Measurements from ENCODE around the gene KRTAP5-1.

KRTAP5-1 gene

GRCh38 chr11:1544536-1544935, 40.5 kb downstream of the KRTAP5-1 start:
- Histone ChIP-seq H3K4me3 (replicated peaks; ENCODE audit: insufficient read depth, low read length) (no peak overlapping the region), H3K27me3 (ENCODE audit: insufficient read depth, poor library complexity, severe bottlenecking) (peaks cover 44% of the 10 kb centered on the region), H3K27ac (replicated peaks) (no peak overlapping the region)
- TF ChIP-seq SPI1 (IDR thresholded peaks at IDR 0.05; ENCODE audit: borderline replicate concordance, low read depth) (no peak), POLR2AphosphoS5 (IDR thresholded peaks at IDR 0.05; ENCODE audit: low read depth) (no peak), GABPA (IDR thresholded peaks at IDR 0.05; ENCODE audit: low read depth) (no peak)
- TF ChIP-seq, protein P1, sequence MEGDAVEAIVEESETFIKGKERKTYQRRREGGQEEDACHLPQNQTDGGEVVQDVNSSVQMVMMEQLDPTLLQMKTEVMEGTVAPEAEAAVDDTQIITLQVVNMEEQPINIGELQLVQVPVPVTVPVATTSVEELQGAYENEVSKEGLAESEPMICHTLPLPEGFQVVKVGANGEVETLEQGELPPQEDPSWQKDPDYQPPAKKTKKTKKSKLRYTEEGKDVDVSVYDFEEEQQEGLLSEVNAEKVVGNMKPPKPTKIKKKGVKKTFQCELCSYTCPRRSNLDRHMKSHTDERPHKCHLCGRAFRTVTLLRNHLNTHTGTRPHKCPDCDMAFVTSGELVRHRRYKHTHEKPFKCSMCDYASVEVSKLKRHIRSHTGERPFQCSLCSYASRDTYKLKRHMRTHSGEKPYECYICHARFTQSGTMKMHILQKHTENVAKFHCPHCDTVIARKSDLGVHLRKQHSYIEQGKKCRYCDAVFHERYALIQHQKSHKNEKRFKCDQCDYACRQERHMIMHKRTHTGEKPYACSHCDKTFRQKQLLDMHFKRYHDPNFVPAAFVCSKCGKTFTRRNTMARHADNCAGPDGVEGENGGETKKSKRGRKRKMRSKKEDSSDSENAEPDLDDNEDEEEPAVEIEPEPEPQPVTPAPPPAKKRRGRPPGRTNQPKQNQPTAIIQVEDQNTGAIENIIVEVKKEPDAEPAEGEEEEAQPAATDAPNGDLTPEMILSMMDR (IDR thresholded peaks at IDR 0.05; ENCODE audit: insufficient read depth, low read length) = no peak
- TF ChIP-seq, protein P2, sequence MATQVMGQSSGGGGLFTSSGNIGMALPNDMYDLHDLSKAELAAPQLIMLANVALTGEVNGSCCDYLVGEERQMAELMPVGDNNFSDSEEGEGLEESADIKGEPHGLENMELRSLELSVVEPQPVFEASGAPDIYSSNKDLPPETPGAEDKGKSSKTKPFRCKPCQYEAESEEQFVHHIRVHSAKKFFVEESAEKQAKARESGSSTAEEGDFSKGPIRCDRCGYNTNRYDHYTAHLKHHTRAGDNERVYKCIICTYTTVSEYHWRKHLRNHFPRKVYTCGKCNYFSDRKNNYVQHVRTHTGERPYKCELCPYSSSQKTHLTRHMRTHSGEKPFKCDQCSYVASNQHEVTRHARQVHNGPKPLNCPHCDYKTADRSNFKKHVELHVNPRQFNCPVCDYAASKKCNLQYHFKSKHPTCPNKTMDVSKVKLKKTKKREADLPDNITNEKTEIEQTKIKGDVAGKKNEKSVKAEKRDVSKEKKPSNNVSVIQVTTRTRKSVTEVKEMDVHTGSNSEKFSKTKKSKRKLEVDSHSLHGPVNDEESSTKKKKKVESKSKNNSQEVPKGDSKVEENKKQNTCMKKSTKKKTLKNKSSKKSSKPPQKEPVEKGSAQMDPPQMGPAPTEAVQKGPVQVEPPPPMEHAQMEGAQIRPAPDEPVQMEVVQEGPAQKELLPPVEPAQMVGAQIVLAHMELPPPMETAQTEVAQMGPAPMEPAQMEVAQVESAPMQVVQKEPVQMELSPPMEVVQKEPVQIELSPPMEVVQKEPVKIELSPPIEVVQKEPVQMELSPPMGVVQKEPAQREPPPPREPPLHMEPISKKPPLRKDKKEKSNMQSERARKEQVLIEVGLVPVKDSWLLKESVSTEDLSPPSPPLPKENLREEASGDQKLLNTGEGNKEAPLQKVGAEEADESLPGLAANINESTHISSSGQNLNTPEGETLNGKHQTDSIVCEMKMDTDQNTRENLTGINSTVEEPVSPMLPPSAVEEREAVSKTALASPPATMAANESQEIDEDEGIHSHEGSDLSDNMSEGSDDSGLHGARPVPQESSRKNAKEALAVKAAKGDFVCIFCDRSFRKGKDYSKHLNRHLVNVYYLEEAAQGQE (IDR thresholded peaks at IDR 0.05; ENCODE audit: insufficient replicate concordance, low read depth) = no peak
- DNase-seq (ENCODE audit: low read depth in 1 of 2, low spot score in 1 of 2) = no peak

GRCh38 chr11:1543606-1544263, 41.3 kb downstream of the KRTAP5-1 start:
- no peak overlapping the region for H3K27ac ChIP-seq (replicated peaks)
- no peak for DNase-seq (ENCODE audit: low read depth in 1 of 2, low spot score in 1 of 2)
- TF ChIP-seq, protein P2 (IDR thresholded peaks at IDR 0.05; ENCODE audit: insufficient replicate concordance, low read depth) = no peak
- TF ChIP-seq POLR2AphosphoS5 (IDR thresholded peaks at IDR 0.05; ENCODE audit: low read depth) (no peak), SPI1 (IDR thresholded peaks at IDR 0.05; ENCODE audit: borderline replicate concordance, low read depth) (no peak), GABPA (IDR thresholded peaks at IDR 0.05; ENCODE audit: low read depth) (no peak)
- TF ChIP-seq, protein P1 (IDR thresholded peaks at IDR 0.05; ENCODE audit: insufficient read depth, low read length) = no peak
- H3K27me3 ChIP-seq (ENCODE audit: insufficient read depth, poor library complexity, severe bottlenecking) = peaks cover 38% of the 10 kb centered on the region
- no peak overlapping the region for H3K4me3 ChIP-seq (replicated peaks; ENCODE audit: insufficient read depth, low read length)

DNA sequence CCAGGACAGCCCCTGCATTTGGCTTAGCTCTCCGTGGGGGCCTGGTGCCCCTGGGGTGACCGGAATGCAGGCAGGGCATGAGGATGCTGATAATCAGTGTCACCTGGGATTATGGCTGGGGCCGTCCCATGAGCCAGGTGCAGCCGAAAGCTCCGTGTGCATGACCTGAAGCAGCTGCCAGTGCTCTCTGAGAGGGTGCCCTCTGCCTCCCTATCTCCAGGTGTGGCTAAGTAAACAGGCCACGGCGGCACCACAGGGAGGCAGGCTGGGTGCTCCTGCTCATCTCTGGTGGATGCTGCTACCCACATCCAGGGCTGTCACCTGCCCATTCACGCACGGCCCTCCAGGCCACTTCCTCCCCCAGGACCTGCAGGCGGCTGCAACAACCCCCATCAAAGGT, 42.8 kb downstream of the KRTAP5-1 start:
- DNase-seq (ENCODE audit: low read depth in 1 of 2, low spot score in 1 of 2) = no peak
- no peak overlapping the region for H3K27ac ChIP-seq (replicated peaks)
- TF ChIP-seq SPI1 (IDR thresholded peaks at IDR 0.05; ENCODE audit: borderline replicate concordance, low read depth) (no peak), POLR2AphosphoS5 (IDR thresholded peaks at IDR 0.05; ENCODE audit: low read depth) (no peak), GABPA (IDR thresholded peaks at IDR 0.05; ENCODE audit: low read depth) (no peak)
- TF ChIP-seq, protein P1 (IDR thresholded peaks at IDR 0.05; ENCODE audit: insufficient read depth, low read length) = no peak
- TF ChIP-seq, protein P2 (IDR thresholded peaks at IDR 0.05; ENCODE audit: insufficient replicate concordance, low read depth) = no peak
- no peak overlapping the region for H3K4me3 ChIP-seq (replicated peaks; ENCODE audit: insufficient read depth, low read length)
- H3K27me3 ChIP-seq (ENCODE audit: insufficient read depth, poor library complexity, severe bottlenecking) = peaks cover 27% of the 10 kb centered on the region
